HG02973 (cell line): ENCODE data around the gene FCAMR.
"Not testable (repeated sequence)": the region's sequence is repeated elsewhere in the genome, so short reads cannot be mapped to it uniquely, and the experiment has no call there.

Experiments used
- ATAC-seq: cut with Tn5 transposase; IDR thresholded peaks from one replicate; pipeline ENCODE4 v1.9.1; 2021; ENCODE audit warnings: moderate library complexity; ENCODE audit not compliant: unreplicated experiment

The FCAMR gene

GRCh38 chr1:206937425-206937824 is 32.8 kb downstream of the FCAMR start:
- ATAC-seq: no peak

- ATAC-seq: no peak
Observed at GRCh38 chr1:206935491-206936067, 34.7 kb downstream of the FCAMR start.

- no peak for ATAC-seq
Observed at GRCh38 chr1:206933333-206933945, 36.8 kb downstream of the FCAMR start.

DNA sequence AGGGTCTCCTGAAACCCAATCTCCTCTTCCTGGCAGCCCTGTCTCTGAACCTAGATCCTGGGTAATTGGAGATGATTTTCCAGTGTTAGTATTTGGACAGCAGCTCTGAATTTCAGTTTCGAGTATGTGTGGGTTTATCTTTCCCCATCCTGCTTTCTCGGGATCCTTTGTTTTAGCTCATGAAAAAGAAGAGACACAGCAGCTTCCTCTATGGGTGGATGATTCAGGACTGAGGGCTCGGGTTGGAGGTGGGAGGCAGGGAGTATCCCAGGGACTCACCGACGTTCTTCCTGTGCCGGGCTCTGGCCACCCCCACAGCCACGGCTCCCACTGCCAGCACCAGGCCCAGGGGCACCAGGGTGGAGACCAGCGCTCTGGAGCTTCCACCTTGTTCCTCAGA is 38.1 kb downstream of the FCAMR start:
- no peak for ATAC-seq

DNA sequence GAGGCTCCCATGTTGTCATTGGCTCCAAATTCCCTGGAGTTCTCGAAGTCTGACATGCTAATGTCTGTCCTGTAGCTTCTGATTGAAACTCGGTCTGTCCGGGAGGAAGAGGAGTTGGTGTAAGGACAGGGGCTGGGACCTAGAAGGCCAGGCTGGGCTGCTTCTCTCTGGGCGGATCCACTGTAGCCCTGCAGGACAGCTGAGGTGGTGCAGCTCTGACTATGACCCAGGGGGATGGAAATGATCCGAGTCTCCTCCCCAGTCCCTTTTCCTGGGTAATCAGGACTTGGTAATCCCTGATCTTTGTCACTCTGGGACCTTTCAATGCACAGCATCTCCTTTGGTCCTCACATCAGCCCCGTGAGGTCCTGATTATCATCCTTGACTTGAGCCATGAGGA is 38.6 kb downstream of the FCAMR start:
- ATAC-seq: no peak

- peak; percentile 69 for ATAC-seq
Observed at GRCh38 chr1:206930210-206930798, 40.0 kb downstream of the FCAMR start.

DNA sequence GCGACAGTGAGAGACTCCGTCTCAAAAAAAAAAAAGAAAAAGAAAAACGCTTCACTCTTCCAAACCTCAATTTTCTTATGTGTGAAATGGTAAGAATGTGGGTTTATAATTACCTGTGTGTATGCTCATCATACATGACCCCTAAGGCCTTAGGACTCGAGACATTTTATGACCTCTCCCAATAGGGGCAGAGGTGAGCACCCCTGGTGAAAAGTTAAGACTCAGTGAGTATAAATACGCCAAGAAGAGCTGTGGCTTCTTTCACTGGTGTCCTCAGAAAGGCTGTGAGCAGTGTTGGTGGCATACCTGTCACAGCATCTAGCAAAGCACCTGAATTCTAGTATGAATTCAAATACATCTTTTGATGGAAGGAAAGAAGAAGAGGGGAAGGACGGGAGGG is 40.7 kb downstream of the FCAMR start:
- ATAC-seq: no peak

- no peak for ATAC-seq
Observed at GRCh38 chr1:206926286-206926685, 44.0 kb downstream of the FCAMR start.

- peak; percentile 67 for ATAC-seq
Observed at GRCh38 chr1:206925106-206925736, 45.0 kb downstream of the FCAMR start.

- peak; percentile 17 for ATAC-seq
Observed at GRCh38 chr1:206924592-206925105, 45.6 kb downstream of the FCAMR start.

GRCh38 chr1:206923961-206924557 is 46.2 kb downstream of the FCAMR start:
- not testable (repeated sequence) for ATAC-seq

DNA sequence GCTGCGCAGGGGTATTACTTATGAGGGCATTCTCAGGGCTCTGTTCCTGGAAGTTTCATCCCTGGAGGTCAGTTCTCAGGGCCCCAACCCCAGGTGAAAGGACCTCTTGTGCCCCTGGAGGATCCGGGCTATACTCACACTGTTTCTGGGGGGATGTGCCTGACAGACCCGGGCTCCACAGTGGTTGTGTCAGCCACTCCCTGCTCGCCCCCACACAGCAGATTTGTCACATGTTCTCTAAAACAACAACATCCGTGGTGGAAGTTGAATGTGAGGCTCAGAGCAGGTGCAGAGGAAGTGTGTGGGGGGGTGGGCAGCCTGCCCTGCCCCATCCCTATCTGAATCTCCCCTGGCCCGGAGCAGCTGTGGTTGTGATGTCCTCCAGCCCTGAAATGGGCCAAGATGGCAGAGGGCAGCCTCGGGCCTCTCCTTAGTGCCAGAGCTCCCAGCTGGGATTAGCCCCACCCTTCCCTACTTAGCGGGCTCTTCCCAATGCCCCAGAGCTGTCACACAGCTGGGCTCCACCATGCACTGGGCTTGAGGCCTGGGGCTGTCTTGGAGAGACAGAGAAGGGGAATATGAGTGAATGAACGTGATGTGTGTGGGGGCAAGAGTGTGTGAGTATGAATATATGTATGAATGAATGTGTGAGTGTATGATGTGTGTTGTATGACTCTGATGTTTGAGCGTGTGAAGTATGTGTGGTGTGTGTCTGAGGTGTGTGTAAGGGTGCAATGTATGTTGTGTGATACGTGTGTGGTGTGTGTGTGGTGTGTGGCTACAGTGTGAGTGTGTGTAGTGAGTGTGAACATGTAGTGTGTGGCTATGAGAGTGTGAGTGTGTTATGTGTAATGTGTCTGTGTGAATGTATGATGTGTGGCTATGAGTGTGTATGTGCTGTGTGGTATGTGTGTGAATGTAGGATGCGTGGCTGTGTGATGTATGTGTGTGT is 47.0 kb downstream of the FCAMR start:
- ATAC-seq: no peak

DNA sequence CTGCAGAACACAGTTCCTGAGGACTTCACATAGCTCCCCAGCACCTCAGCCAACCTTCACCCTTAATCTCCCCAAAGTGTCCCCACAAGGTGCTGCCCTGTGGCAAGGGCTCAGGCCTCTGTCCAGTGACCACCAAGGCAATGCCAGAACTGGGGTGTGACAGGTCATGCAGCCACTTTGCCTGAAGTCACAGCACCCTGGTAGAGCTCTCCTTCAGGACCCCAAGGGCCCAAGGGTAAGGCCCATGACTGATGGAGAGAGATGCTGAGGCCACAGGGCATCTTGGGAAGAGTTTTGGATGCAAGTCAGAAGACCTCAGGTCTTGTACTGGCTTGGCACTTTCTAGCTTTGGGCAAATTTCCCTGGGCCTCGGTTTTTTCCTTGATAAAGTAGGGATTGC is 47.7 kb downstream of the FCAMR start:
- no peak for ATAC-seq

- no peak for ATAC-seq
Observed at GRCh38 chr1:206921772-206922265, 48.4 kb downstream of the FCAMR start, which contains the start of gene FCMR. TSS of gene FCMR (minus strand) at chr1:206921941. CDS start at chr1:206921854, 87 bp downstream.

- no peak for ATAC-seq
Observed at GRCh38 chr1:206918076-206918475, 52.2 kb downstream of the FCAMR start.

DNA sequence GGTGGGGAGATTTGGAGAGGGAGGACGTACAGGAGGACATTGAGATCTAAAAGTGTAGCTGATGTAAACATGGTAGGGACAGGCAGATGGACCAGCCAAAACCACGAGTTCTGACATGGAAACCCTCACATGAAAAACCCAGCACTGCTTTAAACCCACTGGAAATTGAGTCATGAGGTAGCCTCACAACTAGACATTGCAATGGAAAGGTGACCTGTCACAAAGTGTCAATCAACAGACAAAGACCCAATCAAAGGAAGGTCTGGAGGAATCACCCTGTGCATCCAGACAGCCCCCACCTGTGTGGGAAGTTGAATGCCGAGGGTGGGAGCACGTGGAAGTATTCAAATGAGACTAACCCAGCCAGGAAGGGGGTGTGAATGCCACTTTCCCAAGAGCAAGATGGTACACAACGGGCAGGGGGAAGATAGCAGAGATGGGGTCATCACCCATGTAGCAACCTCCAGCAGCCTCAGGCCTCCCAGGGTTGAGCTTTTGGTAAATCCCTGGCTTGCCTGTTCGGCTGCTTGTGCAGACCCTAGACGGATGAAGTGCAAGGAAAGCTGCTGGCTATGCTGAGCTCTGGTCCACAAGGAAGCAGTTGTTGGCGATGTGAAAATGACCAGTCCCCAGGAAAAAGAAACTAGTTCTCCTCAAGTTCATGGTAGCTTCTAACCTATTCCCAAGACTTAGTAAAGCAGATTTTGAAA is 54.1 kb downstream of the FCAMR start:
- no peak for ATAC-seq

DNA sequence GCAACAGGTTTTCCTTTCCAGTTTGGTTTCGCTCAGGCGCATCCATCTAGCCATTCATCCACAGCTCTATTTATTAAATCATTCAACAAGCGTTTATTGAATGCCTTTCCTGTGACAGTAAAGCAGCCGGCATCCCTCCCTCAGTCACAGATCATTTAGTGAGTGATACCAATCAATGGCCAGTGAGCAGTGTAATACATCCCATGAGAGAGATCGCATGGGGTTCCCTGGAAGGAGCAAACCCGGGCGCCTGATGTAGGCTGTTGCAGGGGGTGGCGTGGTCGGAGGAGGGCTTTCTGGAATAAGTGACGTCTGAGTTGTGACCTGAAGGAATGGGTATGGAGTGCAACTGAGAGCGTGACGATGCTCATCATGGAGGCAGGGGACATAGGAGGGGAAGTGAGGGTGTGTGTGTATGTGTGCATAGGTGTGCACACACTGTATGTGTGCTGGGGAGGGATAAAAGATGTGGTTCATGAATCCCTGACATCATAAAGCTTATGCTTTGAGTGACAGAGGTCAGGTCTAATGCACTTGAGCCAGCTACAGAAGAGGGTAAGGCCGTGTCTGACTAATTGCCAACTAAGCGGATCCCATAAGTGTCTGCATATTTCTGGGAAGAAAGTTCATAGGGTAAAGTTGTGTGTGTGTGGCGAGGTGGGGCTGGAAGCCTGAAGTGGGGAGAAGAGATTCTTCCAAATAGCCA is 55.1 kb downstream of the FCAMR start:
- no peak for ATAC-seq

- ATAC-seq: no peak
Observed at GRCh38 chr1:206913766-206914537, 56.3 kb downstream of the FCAMR start.
